Measurements from ENCODE around the gene IQGAP1. TPM values are rescaled to one million over a fixed set of nuclear protein-coding genes. Genes with fewer than 3 reads are reported as not detected.
A peak's percentile ranks its signal among the peaks of the same experiment; 100 is the strongest.

Gene IQGAP1
- total and polyA plus RNA-seq, 9 of the 15 experiments (the other 6 are each of a cell fraction or from before 2014, with no cell fraction given), result 37.6 to 143 (median 77.7) TPM

DNA sequence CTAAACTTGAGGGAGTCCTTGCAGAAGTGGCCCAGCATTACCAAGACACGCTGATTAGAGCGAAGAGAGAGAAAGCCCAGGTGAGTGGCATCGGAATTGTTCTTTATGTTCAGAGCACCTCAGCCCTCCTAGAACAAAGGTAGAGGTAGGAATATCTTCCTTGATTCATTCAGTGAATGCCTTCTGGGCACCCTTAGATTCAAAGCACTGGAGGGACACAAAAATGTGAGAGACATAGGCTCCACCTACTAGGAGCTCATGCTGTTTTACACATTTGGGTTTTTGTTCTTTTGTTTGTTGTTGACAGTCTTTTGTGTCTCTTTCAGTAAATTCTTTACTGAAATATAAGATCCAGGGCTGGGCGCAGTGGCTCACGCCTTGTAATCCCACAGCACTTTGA lies 68.2 kb downstream of the IQGAP1 start:
- Histone ChIP-seq H3K9me3 (replicated peaks; ENCODE audit: control insufficient read depth, insufficient read depth, low read depth, low read length) (no peaks in the 10 kb centered on the region), H3K36me3 (ENCODE audit: control insufficient read depth, insufficient read depth, low read length) (peaks cover 75% of the 10 kb centered on the region), H3K4me2 (ENCODE audit: insufficient read depth, low read length) (no peak overlapping the region), H3K4me1 (replicated peaks in 1 of 2; ENCODE audit: control insufficient read depth in 2 of 2, insufficient read depth in 2 of 2, low read length in 2 of 2) (no peaks in the 10 kb centered on the region), H3K9me1 (ENCODE audit: control insufficient read depth, insufficient read depth, low read length) (no peaks in the 10 kb centered on the region), H3K9ac (ENCODE audit: insufficient read depth in 1 of 2, low read depth in 2 of 2, low read length in 2 of 2) (no peak overlapping the region), H3K79me2 (ENCODE audit: control insufficient read depth, insufficient read depth, low read length) (no peaks in the 10 kb centered on the region), H3K27me3 (ENCODE audit: control insufficient read depth in 2 of 2, insufficient read depth in 2 of 2, low read length in 2 of 2) (no peaks in the 10 kb centered on the region), H4K20me1 (replicated peaks; ENCODE audit: control insufficient read depth, insufficient read depth, low read length) (no peaks in the 10 kb centered on the region; the same call in 1 of the 2 replicates), H3K4me3 (no peak overlapping the region), H3K27ac (ENCODE audit: extremely low read depth, low read depth, low read length) (no peak overlapping the region), H2AFZ (ENCODE audit: low read depth, low read length) (no peak overlapping the region)
- DNase-seq (ENCODE audit: extremely low read depth in 1 of 4, low spot score in 3 of 4) (no peak), ATAC-seq (no peak), FAIRE-seq (no peak)
- 95% methylated on average over 5 of the region's 5 CpGs for WGBS (ENCODE audit: insufficient coverage, low coverage, missing lambda C conversion rate)
- ChIA-PET POLR2A (no interaction called here), CTCF (ENCODE audit: low intra/inter-chr PET ratio) (no interaction called here)
- TF ChIP-seq SMARCC2 (IDR thresholded peaks at IDR 0.05; ENCODE audit: low read depth), result no peak
- in situ Hi-C loops (cut with MboI) (no loop called here), intact Hi-C loops (cut with micrococcal nuclease) (no loop called here)
- no TSS peak for BruUV-seq (replicated peaks)

DNA sequence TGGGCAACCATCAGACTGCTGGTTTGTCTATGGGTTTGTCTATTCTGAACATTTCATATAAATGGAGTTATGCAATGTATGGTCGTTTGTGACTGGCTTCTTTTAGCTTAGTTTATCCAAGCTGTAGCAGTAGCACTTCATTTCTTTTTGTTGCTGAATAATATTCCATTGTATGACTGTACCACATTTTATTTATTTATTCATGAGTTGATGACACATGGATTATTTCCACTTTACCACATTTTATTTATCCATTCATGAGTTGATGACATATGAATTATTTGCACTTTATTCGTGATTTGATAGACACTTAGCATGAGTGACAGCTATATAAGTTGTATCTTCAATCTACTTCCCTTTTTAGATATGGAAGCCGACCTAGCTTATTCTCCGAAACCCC lies 70.0 kb downstream of the IQGAP1 start:
- Histone ChIP-seq H3K36me3 (ENCODE audit: control insufficient read depth, insufficient read depth, low read length) (peaks cover 61% of the 10 kb centered on the region), H3K4me3 (no peak overlapping the region), H3K27me3 (ENCODE audit: control insufficient read depth in 2 of 2, insufficient read depth in 2 of 2, low read length in 2 of 2) (no peaks in the 10 kb centered on the region), H3K79me2 (ENCODE audit: control insufficient read depth, insufficient read depth, low read length) (no peaks in the 10 kb centered on the region), H3K9me3 (replicated peaks; ENCODE audit: control insufficient read depth, insufficient read depth, low read depth, low read length) (no peaks in the 10 kb centered on the region), H3K4me2 (ENCODE audit: insufficient read depth, low read length) (no peak overlapping the region), H3K9ac (ENCODE audit: insufficient read depth in 1 of 2, low read depth in 2 of 2, low read length in 2 of 2) (no peak overlapping the region), H3K9me1 (ENCODE audit: control insufficient read depth, insufficient read depth, low read length) (no peaks in the 10 kb centered on the region), H3K4me1 (replicated peaks in 1 of 2; ENCODE audit: control insufficient read depth in 2 of 2, insufficient read depth in 2 of 2, low read length in 2 of 2) (no peaks in the 10 kb centered on the region), H4K20me1 (replicated peaks; ENCODE audit: control insufficient read depth, insufficient read depth, low read length) (no peaks in the 10 kb centered on the region; the same call in 1 of the 2 replicates), H3K27ac (ENCODE audit: extremely low read depth, low read depth, low read length) (no peak overlapping the region), H2AFZ (ENCODE audit: low read depth, low read length) (no peak overlapping the region)
- DNase-seq (ENCODE audit: extremely low read depth in 1 of 4, low spot score in 3 of 4) (no peak), FAIRE-seq (no peak), ATAC-seq (no peak)
- 47% methylated on average over 4 of the region's 4 CpGs for WGBS (ENCODE audit: insufficient coverage, low coverage, missing lambda C conversion rate)
- POLR2A ChIA-PET, result interaction anchor here (0.7 to 0.9 kb wide), 2 partner anchors 21 to 453 kb away, joined by 3 read pairs; no protein-coding TSS in a partner anchor
- intact Hi-C loops (cut with micrococcal nuclease) (no loop called here), in situ Hi-C loops (cut with MboI) (no loop called here)
- CTCF ChIA-PET (ENCODE audit: low intra/inter-chr PET ratio), result no interaction called here
- no TSS peak for BruUV-seq (replicated peaks)
- TF ChIP-seq ZKSCAN8 (CRISPR knock-in tag; IDR thresholded peaks at IDR 0.05) (no peak), POLR2H (tag; IDR thresholded peaks at IDR 0.05; ENCODE audit: low read depth) (no peak), PKNOX1 (IDR thresholded peaks at IDR 0.05) (0 out of 2 replicates have a peak, but pooled peaks have one; percentile 45), ZNF184 (CRISPR knock-in tag; IDR thresholded peaks at IDR 0.05) (no peak)
